GM12865 (cell line): ENCODE results near the gene ZNF440.

ENCODE experiments used
- DNase-seq: peaks from one replicate; pipeline ENCODE4 v3.0.0; 2010; ENCODE audit warnings: low read depth
- H3K4me3 ChIP-seq: 2 replicates; pipeline ENCODE4 v1.5.1; 2011; ENCODE audit warnings: mild to moderate bottlenecking, low read depth, low read length, control low read depth
- CTCF ChIP-seq: IDR thresholded peaks from 2 replicates; pipeline ENCODE4 v1.5.1; 2011; ENCODE audit warnings: low read length, control low read depth, low read depth, inconsistent platforms; ENCODE audit not compliant: insufficient read depth; ENCODE audit errors: missing control alignments

The ZNF440 gene

DNA sequence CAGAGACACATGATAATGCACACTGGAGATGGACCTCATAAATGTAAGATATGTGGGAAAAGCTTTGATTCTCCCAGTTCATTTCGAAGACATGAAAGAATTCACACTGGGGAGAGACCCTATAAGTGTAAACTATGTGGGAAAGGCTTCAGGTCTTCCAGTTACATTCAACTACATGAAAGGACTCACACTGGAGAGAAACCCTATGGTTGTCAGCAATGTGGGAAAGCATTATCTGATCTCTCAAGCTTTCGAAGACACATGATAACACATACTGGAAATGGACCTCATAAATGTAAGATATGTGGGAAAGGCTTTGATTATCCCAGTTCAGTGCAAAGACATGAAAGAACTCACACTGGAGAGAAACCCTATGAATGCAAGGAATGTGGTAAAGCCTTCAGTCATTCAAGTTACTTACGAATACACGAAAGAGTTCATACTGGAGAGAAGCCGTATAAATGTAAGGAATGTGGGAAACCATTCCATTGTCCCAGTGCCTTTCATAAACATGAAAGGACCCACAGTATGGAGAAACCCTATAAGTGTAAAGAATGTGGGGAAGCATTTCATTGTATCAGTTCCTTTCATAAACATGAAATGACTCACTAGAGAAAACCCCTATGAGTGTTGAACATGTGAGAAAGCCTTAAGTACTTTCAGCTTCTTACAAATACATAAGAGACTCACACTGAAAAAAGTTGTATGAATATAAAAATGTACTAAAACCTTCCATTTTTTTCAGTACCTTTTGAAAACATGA lies 32.6 kb upstream of the ZNF440 start:
- no peak for TF ChIP-seq CTCF
- DNase-seq = peak; percentile 12
- no peak overlapping the region for H3K4me3 ChIP-seq

GRCh38 chr19:11783767-11784166 lies 30.3 kb upstream of the ZNF440 start:
- no peak for DNase-seq
- TF ChIP-seq CTCF = no peak
- no peak overlapping the region for H3K4me3 ChIP-seq

GRCh38 chr19:11784356-11784755 lies 29.7 kb upstream of the ZNF440 start:
- DNase-seq = no peak
- H3K4me3 ChIP-seq = no peak overlapping the region
- TF ChIP-seq CTCF = no peak

DNA sequence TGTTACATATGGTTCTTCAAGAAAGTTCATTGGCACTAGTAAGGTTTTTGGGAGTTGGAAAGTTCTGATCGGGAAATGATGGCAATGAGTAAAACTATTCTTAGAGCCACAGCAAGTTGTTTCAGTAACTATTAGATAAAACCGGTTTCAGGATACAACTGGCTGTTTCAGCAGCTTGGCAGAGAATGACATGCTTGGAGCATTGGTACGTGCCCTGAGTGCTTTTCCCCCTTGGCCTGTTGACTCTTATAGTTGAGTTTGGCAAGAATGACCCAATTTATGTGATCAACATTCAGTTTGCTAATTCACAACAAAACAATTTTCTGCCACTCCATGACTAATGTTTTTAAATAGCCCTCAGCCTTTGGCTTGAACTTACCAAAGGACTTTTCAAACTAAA lies 26.5 kb upstream of the ZNF440 start:
- DNase-seq = no peak
- H3K4me3 ChIP-seq = no peak overlapping the region
- no peak for TF ChIP-seq CTCF

DNA sequence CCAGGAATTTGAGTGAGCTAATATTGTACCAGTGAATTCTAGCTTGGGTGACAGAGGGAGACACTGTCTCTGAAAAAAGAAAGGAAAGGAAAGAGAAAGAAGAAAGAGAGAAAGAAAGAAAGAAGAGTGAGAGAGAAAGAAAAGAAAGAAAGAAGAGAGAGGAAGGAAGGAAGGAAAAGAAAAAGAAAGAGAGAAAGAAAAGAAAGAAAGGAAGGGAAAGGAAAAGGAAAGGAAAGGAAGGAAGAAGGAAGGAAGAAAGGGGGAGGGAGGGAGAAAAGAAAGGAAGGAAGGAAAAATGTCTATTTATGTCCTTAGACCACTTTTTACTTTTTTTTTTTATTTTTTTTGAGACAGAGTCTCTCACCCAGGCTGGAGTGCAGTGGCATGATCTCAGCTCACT lies 21.1 kb upstream of the ZNF440 start:
- no peak for TF ChIP-seq CTCF
- DNase-seq = no peak

GRCh38 chr19:11797491-11797890 lies 16.6 kb upstream of the ZNF440 start:
- peak overlapping the region; percentile 25; the same call in 1 of the 2 replicates for H3K4me3 ChIP-seq
- TF ChIP-seq CTCF = peak; percentile 77
- DNase-seq = peak; percentile 88

More for the DNA sequence above, 21.1 kb upstream of the ZNF440 start:
- no peak overlapping the region for H3K4me3 ChIP-seq
